Measurements from ENCODE around the gene PTPRD. TPM values are rescaled to one million over a fixed set of nuclear protein-coding genes. Genes with fewer than 3 reads are reported as not detected.

PTPRD gene
- total RNA-seq, 1 experiment from 2014 or later: 1.8 TPM

DNA sequence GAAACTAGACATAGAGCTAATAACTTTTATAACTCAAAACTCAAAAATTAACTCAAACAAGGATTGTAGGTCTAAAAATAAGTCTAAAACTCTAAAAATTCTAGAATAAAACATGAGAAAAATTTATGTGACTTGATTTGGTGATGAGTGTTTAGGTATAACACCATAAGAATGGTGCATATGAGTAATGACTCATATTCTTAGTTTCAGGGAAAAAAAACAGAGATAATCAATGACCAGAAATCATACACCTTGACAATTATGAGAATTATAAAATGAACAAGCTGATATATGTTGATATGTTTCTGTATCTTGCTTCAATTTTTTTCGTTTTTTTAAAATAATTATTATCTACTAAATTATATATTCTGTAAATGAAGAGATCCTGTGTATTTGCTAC is 541.2 kb downstream of the PTPRD start:
- peaks cover 2% of the 10 kb centered on the region for H3K9me3 Mint-ChIP-seq (ENCODE audit: low read depth, unreplicated experiment)
- H3K36me3 Mint-ChIP-seq (ENCODE audit: insufficient read depth, unreplicated experiment): no peaks in the 10 kb centered on the region
- intact Hi-C loops (cut with micrococcal nuclease; ENCODE audit: unreplicated experiment): no loop called here
- DNase-seq: no peak
- no peaks in the 10 kb centered on the region for H3K27me3 Mint-ChIP-seq (ENCODE audit: unreplicated experiment)
- H3K4me3 Mint-ChIP-seq (ENCODE audit: low read depth, unreplicated experiment): no peak overlapping the region
- H3K27ac Mint-ChIP-seq (ENCODE audit: unreplicated experiment): no peak overlapping the region
- H3K4me1 Mint-ChIP-seq (ENCODE audit: low read depth, unreplicated experiment): no peaks in the 10 kb centered on the region
- CTCF ChIA-PET: no interaction called here
- TF ChIP-seq CTCF (IDR thresholded peaks at IDR 0.05; ENCODE audit: unreplicated experiment): no peak
- BruUV-seq (replicated peaks): no TSS peak

GRCh38 chr9:10062629-10063395 is 550.0 kb downstream of the PTPRD start:
- no peak for DNase-seq
- CTCF ChIA-PET: no interaction called here
- intact Hi-C loops (cut with micrococcal nuclease; ENCODE audit: unreplicated experiment): no loop called here
- H3K27ac Mint-ChIP-seq (ENCODE audit: unreplicated experiment): no peak overlapping the region
- no peak for TF ChIP-seq CTCF (IDR thresholded peaks at IDR 0.05; ENCODE audit: unreplicated experiment)
- no peak overlapping the region for H3K4me3 Mint-ChIP-seq (ENCODE audit: low read depth, unreplicated experiment)
- no peaks in the 10 kb centered on the region for H3K36me3 Mint-ChIP-seq (ENCODE audit: insufficient read depth, unreplicated experiment)
- H3K9me3 Mint-ChIP-seq (ENCODE audit: low read depth, unreplicated experiment): no peaks in the 10 kb centered on the region
- H3K4me1 Mint-ChIP-seq (ENCODE audit: low read depth, unreplicated experiment): no peaks in the 10 kb centered on the region
- no TSS peak for BruUV-seq (replicated peaks)
- H3K27me3 Mint-ChIP-seq (ENCODE audit: unreplicated experiment): no peaks in the 10 kb centered on the region

- Mint-ChIP-seq H3K9me3 (ENCODE audit: low read depth, unreplicated experiment) (no peaks in the 10 kb centered on the region), H3K4me1 (ENCODE audit: low read depth, unreplicated experiment) (no peaks in the 10 kb centered on the region), H3K27me3 (ENCODE audit: unreplicated experiment) (no peaks in the 10 kb centered on the region), H3K4me3 (ENCODE audit: low read depth, unreplicated experiment) (no peak overlapping the region), H3K27ac (ENCODE audit: unreplicated experiment) (no peak overlapping the region), H3K36me3 (ENCODE audit: insufficient read depth, unreplicated experiment) (no peaks in the 10 kb centered on the region)
- CTCF ChIA-PET: no interaction called here
- no peak for TF ChIP-seq CTCF (IDR thresholded peaks at IDR 0.05; ENCODE audit: unreplicated experiment)
- DNase-seq: no peak
- BruUV-seq (replicated peaks): no TSS peak
- intact Hi-C loops (cut with micrococcal nuclease; ENCODE audit: unreplicated experiment): no loop called here
These were observed 553.8 kb downstream of the PTPRD start for GRCh38 chr9:10059044-10059443.

GRCh38 chr9:10055886-10056395 is 556.9 kb downstream of the PTPRD start:
- intact Hi-C loops (cut with micrococcal nuclease; ENCODE audit: unreplicated experiment): no loop called here
- no peak for DNase-seq
- H3K27ac Mint-ChIP-seq (ENCODE audit: unreplicated experiment): no peak overlapping the region
- no peaks in the 10 kb centered on the region for H3K4me1 Mint-ChIP-seq (ENCODE audit: low read depth, unreplicated experiment)
- no peaks in the 10 kb centered on the region for H3K9me3 Mint-ChIP-seq (ENCODE audit: low read depth, unreplicated experiment)
- H3K36me3 Mint-ChIP-seq (ENCODE audit: insufficient read depth, unreplicated experiment): no peaks in the 10 kb centered on the region
- BruUV-seq (replicated peaks): no TSS peak
- no peaks in the 10 kb centered on the region for H3K27me3 Mint-ChIP-seq (ENCODE audit: unreplicated experiment)
- CTCF ChIA-PET: no interaction called here
- TF ChIP-seq CTCF (IDR thresholded peaks at IDR 0.05; ENCODE audit: unreplicated experiment): no peak
- H3K4me3 Mint-ChIP-seq (ENCODE audit: low read depth, unreplicated experiment): no peak overlapping the region

Data from Calu3 (cell line).